H1 (cell line): ENCODE results near the gene SMOC2. TPM values are rescaled to one million over a fixed set of nuclear protein-coding genes. Genes with fewer than 3 reads are reported as not detected.

Experiments
- GABPA ChIP-seq: IDR thresholded peaks from 2 replicates; pipeline ENCODE4 v1.6.1; 2011; ENCODE audit warnings: mild to moderate bottlenecking, low read length, moderate library complexity, borderline replicate concordance; ENCODE audit not compliant: insufficient read depth
- JUN ChIP-seq: IDR thresholded peaks from 2 replicates; pipeline ENCODE4 v1.6.1; 2011; ENCODE audit warnings: low read depth, mild to moderate bottlenecking, improper control_type of control experiment, low read length
- TBP ChIP-seq: IDR thresholded peaks from 2 replicates; pipeline ENCODE4 v1.6.1; 2011; ENCODE audit warnings: low read depth, low read length, improper control_type of control experiment
- polyA plus RNA-seq, 7 experiments: library from polyadenylated mRNA; depleted of rRNA in 3 of 7; stranded (reverse) in 5 of 7; unstranded in 2 of 7; fragments of >200 nt in 5 of 7; fragments of 200-250 nt in 2 of 7; gene quantifications; 1 replicate in 5 of 7; 2 replicates in 1 of 7; 4 replicates in 1 of 7; pipeline versions ENCODE4 v1.2.1 to v1.2.3, GENCODE V29; 2011 to 2013; ENCODE audit warnings: missing spikeins in 2 of 7, mixed read lengths in 2 of 7
- total RNA-seq: library from RNA; stranded (reverse); fragmentation: NEBNext Ultra II Directional; extraction: Animal tissue kit (Norgen Biotek cat#: 25700); gene quantifications from 2 replicates; pipeline ENCODE4 v1.2.1, GENCODE V29; 2021

SMOC2 gene
- total and polyA plus RNA-seq, 2 of the 8 experiments (the other 6 are each of a cell fraction or from before 2014, with no cell fraction given) = 7.7 to 8.5 TPM

GRCh38 chr6:168532070-168532469, 91.1 kb downstream of the SMOC2 start (continued):
- TF ChIP-seq JUN = no peak
- TF ChIP-seq TBP = no peak
- TF ChIP-seq GABPA = no peak
